ENCODE measurements around the gene HEY2.

The HEY2 gene

DNA sequence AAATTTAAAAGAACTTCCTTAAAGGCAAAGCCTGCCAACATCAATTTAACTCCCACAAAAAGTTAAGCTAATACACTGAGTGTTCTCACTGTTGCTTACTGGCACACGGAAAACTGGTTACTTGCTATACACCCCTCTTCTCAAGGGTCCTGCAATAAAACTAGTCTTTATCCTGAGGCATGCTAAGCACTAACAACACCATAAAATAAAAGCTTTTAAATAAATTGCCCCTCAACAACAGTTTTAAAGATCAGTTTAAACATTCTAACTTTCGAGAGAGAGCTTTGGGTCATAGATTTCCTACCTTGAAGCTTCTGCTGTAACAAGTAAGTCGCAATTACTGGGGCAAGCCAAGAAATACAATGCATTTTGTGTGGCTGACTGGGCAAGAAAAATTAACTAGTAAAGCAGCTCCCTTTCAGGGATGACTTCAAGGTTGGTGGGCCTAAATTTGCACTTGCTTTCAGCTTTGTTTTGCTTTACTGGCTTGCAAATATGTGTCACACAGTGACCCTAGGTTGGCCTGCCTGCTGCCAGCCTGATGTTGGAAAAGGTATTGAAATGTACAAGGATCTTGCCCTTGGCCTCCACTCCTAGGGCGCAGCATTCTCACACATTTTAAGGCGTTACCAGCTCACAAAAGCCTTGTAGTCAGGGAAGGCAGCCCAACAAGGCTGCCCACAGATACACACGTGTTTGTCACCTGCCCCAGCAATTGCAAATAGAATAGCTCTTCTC, 4.0 kb upstream of the HEY2 start:
- DNase-seq: no peak

DNA sequence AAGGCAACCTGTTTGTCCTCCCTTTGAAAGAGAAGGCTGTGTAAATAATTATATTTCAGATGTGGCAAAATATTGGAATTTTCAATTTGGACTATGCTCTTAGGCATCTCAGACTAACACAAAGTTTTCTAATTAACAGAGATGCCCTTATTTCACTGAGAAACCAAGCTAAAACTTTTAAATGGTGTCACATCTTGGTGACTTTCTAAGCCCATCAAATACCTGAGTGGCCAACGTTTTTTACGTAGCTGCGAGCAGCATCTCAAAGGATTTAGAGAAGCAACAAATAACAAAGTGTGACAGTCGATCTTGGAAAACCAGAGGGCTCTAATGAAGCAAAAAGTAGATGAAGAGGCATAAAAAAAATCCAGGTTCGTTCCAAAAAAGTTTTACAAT, 3.4 kb upstream of the HEY2 start:
- DNase-seq: no peak

DNA sequence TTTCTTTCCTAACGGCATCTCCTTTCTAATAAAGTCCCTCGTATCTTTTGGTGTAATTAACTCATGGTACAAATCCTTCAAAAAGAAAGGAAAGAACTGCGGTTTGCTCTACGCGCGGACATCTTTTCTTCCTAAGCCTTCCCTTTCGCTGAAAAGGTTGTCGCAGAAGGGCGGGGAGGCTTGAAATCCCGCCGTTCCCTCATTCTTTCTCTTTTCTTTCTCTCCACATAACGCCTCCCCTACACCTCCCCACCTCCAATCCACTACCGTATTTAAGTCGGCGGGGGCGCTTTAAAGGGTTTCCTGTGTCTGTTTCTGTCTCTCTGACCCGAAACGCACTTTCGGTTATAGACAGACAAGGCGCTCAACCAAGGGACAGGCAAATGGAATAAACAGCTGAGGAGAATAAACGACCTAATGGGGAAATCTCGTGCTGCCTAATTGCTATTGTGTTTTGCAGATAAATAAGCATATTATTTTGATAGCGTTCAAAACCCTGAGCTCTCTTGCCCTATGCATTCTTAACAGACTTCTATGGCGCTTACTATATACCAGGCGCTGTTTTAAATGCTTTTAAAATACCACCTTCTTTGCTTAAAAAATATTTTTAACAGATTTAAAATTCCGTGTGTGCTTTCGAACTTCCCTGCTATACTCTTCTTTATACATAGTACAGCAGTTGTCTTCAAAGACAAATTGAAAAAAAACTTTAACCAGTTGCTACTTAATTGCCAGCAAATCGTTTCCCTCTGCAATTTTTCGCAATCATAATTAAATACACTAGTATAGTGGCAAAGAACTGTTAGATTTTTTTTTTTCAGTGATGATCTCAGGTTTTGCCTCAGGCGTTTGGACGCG, 2.5 kb upstream of the HEY2 start:
- DNase-seq: peak; percentile 58

DNA sequence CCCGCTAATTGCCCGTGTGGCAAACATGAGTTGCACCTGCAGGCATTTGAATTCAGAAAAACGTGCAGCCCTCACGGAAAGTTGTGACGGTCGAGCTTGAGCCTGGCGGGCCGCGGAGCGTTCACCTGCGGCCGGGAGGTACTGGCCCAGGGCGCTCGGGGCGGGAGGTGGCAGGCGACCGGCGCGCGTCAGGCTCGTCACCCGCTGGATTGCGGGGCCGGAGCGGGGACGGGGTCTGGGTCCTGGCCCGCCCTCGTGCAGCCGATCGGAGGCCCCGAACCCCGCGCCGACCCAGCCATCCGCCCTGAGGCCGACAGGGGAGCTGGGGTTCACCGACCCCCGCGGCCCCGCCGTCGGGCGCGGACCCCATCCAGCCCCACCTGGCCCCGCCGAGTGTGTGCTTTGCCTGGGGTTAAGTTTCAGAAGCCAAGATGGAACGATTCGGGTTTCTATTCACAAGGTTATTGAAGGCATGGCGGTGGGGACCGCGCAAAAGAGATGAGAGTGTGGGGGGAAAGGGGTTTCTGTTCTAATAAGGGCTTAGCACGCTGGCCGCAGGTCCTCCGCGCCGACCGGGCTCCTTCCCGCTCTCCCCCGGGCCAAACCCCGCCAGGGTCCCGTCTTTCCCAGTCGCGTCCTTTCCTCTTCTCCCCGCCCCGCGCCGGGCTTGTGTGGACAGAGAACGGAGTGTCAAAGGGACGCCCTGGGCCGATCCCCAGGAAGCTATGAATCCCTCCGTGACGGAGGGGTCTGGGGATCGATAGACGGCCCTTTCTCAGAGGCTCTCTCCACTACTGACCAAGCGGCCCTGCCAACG, 1.6 kb upstream of the HEY2 start:
- DNase-seq: peak; percentile 36

DNA sequence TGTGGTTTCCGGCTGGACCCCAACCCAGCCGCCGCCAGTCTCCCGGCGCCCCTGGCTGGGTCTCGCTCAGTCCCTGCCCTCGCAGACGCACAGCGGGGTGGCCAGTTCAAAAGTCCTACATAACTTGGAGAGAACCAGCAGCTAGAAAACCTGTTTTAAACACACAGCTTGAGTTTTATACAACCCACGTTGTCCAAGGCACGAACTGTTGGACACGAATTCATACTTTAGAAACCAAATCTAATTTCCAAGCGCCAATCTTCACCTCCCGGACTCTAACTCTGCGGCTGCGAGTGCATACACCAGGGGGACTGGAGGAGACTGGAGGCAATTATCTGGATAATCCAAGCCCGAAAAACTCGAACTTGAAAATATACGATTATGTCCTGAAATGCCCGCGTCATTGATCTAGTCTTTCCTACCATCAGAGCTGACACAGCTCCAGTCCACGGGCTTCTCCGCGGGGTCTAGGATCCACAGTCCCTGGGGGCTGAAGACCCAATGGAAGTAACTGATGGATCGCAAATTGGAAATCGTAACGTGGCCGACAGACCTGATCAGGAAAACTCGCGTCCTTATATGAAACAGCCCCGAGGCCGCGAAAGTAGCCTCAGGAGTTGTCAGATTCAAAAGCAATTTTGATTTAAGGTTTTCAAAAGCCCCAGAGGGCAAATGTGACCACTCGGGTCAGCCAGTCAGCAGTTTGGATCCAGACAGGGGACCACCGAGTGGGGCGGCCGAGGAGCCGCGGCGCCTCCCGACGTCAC, 843 bp upstream of the HEY2 start:
- DNase-seq: no peak

DNA sequence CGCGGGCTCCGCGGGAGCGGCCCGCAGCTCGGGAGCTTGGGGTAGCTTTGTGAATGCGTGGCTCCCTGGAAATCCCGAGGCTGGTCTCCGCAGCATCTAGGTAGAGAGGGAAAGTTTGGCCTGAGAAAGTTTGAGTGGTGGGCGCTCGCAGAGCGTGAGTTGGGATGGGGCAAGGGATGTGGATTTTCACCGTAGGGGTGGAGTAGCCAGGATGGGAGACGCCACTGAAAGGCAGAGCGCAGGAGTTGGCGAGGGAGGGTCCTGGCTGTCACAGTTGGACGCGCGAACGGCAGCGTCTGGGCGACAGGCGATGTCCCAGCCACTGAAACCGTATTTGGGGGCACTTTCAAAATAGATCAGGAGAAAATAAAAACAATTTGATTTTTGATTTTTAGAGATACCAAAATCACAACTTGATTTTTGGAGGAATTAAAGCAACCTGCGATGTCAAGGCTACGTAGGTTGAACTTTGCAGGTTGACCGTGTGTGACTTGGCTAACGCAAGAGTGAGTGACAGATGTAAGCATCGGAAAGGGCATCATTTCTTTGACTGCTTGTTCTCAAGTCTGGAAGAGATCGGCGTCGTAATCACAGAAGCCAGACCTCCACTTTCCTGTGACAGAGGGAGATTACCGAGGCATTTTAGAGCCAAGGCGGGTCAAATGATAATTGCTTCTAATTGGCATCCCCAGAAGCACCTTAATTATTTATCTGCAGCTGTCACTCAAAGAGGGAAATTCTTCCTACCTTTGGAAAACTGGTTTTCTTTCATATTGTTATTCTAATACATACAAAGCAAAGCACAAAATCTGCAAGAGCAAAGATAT, 646 bp downstream of the HEY2 start:
- peak; percentile 2 for DNase-seq

DNA sequence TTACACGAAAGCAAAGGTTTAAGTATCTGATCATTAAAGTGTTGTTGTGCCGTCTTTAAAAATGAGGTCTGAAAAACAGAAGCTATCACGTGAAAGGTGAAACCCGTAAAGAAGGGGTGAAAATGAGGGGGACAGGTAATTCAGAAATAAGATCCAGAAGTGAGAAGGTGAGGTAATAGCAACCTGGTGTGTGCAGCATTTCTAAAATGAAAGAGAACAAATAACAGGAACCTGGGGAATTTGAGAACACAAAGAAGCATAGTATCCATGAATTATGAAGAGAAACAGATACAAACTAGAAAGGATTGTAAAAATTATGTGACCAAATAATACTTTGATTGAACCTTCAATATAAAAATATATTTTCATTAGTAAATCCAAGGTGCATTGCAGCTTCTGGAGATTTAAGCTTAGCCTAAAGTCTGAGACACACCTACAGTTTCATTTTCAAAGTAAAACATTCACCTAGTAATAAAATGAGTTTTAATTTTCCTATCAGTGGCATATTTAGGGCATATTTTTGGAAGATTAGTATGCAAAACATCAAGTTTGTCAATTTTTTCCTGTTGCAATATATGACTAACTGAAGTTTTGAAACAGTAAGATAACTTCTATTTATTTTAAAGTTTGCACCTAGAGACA, 1.4 kb downstream of the HEY2 start:
- DNase-seq: no peak

DNA sequence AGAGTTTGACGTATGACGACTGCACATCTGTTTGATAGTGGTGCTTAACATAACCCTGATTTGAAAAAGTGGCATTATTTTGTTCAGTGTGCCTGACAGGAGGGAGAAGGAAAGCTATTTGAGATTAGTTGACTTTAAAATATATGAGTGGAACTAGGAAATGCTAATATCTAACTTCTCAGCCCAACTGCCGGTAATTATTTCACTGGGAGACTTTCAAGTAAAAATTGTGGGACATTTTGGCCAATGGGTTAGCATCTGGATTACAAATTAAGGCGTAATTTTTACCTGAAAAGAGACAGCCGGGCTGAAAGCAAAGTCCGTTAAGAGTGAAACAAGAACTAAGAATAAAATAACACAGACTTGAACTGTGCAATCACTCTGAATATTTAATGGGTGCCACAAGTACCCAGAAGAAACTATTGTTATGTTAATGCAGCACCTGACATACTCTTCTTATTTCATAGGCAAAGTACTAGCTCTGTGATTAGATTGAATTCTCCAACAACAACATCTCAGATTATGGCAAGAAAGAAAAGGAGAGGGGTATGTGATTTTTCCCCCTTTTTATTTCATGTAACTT, 2.0 kb downstream of the HEY2 start:
- DNase-seq: no peak

DNA sequence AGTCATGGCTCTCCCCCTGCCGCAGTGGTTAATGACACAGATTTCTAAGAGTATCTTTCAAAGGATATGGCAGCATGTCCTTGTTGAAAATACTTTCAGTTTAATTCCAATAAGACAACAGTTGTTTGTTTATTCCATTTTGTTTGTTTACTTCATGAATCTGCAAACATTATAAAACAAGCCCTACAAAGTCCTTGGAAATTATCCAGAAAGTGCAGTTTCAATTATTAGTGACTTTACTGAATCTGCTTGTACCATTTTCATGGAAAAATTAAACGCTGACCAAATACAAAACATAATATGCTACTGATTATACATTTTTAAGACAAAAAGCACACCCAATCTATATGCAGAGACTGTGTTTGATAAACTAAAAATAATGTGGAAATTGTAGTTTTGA, 3.3 kb downstream of the HEY2 start:
- no peak for DNase-seq

DNA sequence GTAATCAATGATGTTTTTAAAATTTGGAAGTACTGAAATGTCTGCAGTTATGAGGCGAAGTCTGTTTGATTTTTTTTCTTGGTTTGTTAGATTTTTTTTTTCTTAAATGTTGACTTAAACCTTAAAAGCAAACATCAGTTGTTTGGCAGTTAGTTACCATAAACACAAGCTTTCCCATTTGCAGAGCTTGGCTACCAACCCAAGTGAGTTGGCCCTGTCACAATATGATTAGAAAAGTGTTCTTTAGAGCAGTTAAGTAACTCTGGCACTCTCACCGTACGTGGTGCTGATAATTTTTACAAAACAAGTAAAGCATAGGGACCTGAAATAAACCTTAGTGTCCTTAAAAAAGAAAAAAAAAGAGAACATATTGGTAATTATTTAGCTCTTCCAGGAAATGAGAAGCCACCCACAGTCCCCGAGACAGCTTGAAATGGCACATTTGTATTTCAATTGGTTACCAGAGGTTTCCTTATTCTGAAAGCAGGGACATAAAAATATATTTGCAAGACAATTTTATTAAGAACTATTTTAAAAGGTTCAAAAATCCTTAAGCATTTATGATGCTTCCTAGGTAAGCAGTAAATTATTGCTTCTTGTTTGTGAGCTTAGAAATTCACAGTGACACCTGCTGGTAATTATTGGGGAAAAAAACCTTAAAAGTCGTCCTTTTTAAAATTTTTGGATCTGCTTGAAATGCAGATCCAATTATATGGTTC, 3.9 kb downstream of the HEY2 start:
- DNase-seq: no peak

DNA sequence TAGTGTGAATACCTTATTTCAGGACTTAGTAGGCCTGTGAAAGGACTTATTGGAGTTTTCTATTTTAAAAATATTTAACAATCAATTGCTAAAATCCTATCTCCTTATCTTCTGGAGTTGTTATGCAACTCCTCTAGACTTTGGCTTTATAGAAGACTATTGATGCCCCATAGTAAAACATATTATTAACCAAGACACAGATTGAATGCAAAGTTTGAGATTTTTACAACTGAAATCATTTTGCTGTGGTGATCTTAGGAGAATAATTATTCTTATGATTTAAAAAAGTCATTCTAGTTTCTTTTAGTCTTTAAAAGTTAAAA, 4.5 kb downstream of the HEY2 start:
- DNase-seq: no peak

DNA sequence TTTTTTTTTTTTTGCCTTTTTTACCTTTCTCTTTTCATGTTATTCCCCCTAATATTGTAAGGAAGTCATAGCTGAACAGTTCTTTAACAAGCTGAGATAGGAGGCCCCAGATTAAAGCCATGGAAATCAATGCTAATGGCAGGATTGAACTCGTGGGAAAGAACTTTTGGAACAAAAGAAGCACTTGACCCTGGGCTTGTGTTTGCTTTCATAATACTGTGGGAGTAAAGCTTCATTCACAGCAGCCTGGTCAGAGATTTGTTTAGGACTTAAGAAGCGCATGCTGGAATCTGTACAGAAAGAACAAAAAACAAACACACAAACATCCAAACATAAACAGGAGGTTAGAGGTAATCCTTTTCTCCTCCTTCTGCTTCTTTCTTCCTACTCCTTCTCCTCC, 5.1 kb downstream of the HEY2 start:
- DNase-seq: no peak

DNA sequence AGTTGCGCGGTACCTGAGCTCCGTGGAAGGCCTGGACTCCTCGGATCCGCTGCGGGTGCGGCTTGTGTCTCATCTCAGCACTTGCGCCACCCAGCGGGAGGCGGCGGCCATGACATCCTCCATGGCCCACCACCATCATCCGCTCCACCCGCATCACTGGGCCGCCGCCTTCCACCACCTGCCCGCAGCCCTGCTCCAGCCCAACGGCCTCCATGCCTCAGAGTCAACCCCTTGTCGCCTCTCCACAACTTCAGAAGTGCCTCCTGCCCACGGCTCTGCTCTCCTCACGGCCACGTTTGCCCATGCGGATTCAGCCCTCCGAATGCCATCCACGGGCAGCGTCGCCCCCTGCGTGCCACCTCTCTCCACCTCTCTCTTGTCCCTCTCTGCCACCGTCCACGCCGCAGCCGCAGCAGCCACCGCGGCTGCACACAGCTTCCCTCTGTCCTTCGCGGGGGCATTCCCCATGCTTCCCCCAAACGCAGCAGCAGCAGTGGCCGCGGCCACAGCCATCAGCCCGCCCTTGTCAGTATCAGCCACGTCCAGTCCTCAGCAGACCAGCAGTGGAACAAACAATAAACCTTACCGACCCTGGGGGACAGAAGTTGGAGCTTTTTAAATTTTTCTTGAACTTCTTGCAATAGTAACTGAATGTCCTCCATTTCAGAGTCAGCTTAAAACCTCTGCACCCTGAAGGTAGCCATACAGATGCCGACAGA, 9.9 kb downstream of the HEY2 start:
- DNase-seq: no peak

DNA sequence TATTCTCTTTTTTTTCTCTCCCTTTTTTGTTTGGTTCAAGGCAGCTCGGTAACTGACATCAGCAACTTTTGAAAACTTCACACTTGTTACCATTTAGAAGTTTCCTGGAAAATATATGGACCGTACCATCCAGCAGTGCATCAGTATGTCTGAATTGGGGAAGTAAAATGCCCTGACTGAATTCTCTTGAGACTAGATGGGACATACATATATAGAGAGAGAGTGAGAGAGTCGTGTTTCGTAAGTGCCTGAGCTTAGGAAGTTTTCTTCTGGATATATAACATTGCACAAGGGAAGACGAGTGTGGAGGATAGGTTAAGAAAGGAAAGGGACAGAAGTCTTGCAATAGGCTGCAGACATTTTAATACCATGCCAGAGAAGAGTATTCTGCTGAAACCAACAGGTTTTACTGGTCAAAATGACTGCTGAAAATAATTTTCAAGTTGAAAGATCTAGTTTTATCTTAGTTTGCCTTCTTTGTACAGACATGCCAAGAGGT, 10.6 kb downstream of the HEY2 start:
- DNase-seq: no peak

DNA sequence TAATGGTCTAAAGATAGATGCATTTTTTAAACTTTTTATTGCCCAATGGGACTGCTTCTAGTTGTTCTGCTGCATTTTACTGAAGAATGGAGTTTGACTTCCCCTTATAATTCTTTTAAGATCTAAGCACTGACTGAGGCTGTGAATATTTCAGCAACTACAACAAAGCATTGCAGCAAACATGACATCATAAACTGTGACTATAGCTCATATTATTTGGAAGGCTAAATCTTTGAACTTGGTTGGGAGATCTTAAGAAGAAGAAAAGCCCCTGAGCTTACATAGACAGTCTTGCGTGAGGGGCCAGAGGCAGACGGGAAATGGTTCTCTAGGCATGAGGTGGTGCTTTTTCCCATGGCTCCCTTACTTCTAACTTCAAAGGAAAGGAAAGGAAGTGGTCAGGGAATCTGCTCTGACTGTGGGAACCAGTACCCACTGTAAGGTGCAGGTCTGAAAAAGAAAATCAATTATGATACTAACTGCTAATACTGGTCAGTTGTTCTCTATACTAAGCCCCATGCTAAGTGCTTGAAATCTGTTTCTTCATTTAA, 14.8 kb downstream of the HEY2 start:
- DNase-seq: no peak

DNA sequence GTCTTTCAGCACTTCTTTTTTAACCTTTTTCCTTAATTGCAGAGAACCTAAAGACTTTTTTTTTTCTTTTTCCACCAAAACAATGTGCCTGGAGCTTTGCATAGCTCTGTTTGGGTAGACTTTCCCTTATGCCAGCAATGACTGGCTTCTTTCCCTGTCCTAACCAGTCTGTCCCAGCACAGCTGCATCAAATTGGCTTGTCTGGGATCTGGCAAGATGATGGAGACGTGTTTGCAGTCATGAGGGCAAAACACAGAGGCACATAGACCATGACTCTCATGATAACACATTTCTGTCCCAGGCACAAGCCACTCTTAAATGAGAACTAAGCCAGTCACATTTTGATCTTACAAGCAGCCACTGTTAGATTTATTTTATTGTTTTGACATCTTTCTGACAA, 16.5 kb downstream of the HEY2 start:
- no peak for DNase-seq

DNA sequence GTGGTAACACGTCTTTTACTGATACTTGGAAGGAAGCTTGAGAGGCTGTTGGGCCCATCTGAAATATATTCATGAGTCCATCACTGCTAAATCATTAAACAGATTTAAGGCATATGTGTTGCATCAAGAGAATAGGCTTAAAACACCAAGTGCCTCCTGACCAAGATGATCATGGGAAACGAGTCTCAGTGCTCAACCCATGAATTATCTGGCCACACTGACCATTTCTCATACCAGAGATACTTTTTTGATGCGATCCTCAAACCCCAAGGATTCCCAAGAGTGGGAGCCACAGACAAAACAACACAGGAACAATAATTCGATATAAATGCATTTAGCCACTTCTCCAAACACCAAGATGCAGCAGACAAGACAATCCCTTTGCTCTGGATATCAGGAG, 17.2 kb downstream of the HEY2 start:
- no peak for DNase-seq

DNA sequence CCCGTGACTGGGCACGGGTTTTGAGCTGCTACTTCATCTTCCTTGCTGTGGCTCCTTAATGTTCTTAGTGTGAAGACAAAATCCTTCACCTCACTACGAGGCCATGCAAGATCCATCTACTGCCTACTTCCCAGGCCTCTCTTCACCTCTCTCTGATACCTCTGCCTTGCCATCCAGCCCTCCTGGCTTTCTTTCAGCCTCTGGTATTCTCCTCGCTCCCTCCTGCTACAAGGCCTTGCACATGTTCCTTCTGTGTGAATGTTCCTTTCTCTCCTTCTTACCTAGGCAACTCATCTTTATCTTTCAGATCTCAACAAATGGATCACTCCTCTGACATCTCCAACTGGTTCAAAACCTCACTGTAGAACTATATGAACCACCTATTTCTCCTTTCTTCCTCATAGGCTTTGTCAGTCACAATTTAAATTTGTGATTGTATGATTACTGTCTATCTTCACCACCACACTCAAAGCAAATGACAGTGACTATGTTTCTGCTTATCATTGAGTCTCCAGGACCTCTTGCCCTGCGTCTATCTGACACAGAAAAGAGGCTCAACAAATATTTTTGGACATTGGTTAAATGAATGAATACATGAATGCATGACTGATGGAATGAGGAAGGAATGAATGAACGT, 19.8 kb downstream of the HEY2 start:
- no peak for DNase-seq

Measured in activated CD4-positive, alpha-beta T cell treated with anti-CD3 and anti-CD28 coated beads, Interleukin-2, amount 50 U/mL, for 1 hour (primary cell).